CD8-positive, alpha-beta memory T cell (primary cell): ENCODE results near the gene NEK5. TPM values are rescaled to one million over a fixed set of nuclear protein-coding genes. Genes with fewer than 3 reads are reported as not detected.
A peak's percentile ranks its signal among the peaks of the same experiment; 100 is the strongest.

ENCODE experiments used
- CTCF ChIA-PET: fragments of 350-600 bp; sonication (Branson Sonifier 250); formaldehyde crosslinking; loops from one replicate; lab custom pipeline; 2021; ENCODE audit warnings: antibody characterized with exemption; lab: Charles Lee
- POLR2A ChIA-PET: fragments of 350-600 bp; sonication (Branson Sonifier 250); formaldehyde crosslinking; loops from one replicate; lab custom pipeline; 2021; ENCODE audit warnings: antibody characterized with exemption; lab: Charles Lee
- DNase-seq, 5 donors: peaks; one replicate each; pipeline versions ENCODE4 v3.0.0 to v3.0.0-alpha.2; 2020 to 2022; ENCODE audit warnings: mixed read lengths in 1 of 5
- H3K27ac ChIP-seq: one replicate; pipeline ENCODE4 v1.7.0; 2013; ENCODE audit warnings: low read depth, mild to moderate bottlenecking, low read length, moderate library complexity
- H3K27me3 ChIP-seq: 2 replicates; pipeline ENCODE4 v1.7.0; 2013; ENCODE audit warnings: low read length, mild to moderate bottlenecking; ENCODE audit not compliant: insufficient read depth, poor library complexity, severe bottlenecking
- H3K36me3 ChIP-seq: 2 replicates; pipeline ENCODE4 v1.7.0; 2013; ENCODE audit warnings: mild to moderate bottlenecking, low read length, moderate library complexity; ENCODE audit not compliant: insufficient read depth
- H3K4me1 ChIP-seq: 2 replicates; pipeline ENCODE4 v1.7.0; 2013; ENCODE audit warnings: mild to moderate bottlenecking, low read length, moderate library complexity; ENCODE audit not compliant: insufficient read depth
- H3K4me3 ChIP-seq: 2 replicates; pipeline ENCODE4 v1.7.0; 2013; ENCODE audit warnings: mild to moderate bottlenecking, low read length
- H3K9me3 ChIP-seq: 2 replicates; pipeline ENCODE4 v1.7.0; 2013; ENCODE audit warnings: mild to moderate bottlenecking, low read length
- H3K27ac Mint-ChIP-seq, 8 donors: one replicate each; pipeline ENCODE4 v1.8.0; 2020 to 2021; ENCODE audit warnings: mixed read lengths in 8 of 8, mild to moderate bottlenecking in 6 of 8, inconsistent platforms in 3 of 8, moderate library complexity in 3 of 8
- H3K27me3 Mint-ChIP-seq, 2 donors: one replicate each; pipeline ENCODE4 v1.8.0; 2020 to 2021; ENCODE audit warnings: mixed read lengths in 2 of 2, mild to moderate bottlenecking in 1 of 2, moderate library complexity in 1 of 2
- H3K36me3 Mint-ChIP-seq, 3 donors: one replicate each; pipeline ENCODE4 v1.8.0; 2020 to 2021; ENCODE audit warnings: mixed read lengths in 3 of 3, inconsistent platforms in 1 of 3, mild to moderate bottlenecking in 1 of 3
- H3K4me1 Mint-ChIP-seq, 3 donors: one replicate each; pipeline ENCODE4 v1.8.0; 2020 to 2021; ENCODE audit warnings: mixed read lengths in 3 of 3, inconsistent platforms in 1 of 3, mild to moderate bottlenecking in 1 of 3
- H3K4me3 Mint-ChIP-seq, 7 donors: one replicate each; pipeline ENCODE4 v1.8.0; 2020 to 2021; ENCODE audit warnings: mixed read lengths in 7 of 7, mild to moderate bottlenecking in 6 of 7, moderate library complexity in 4 of 7, inconsistent platforms in 2 of 7
- H3K9me3 Mint-ChIP-seq, 5 donors: one replicate each; pipeline ENCODE4 v1.8.0; 2020 to 2022; ENCODE audit warnings: mixed read lengths in 5 of 5, mild to moderate bottlenecking in 3 of 5, moderate library complexity in 2 of 5, inconsistent platforms in 1 of 5
- polyA plus RNA-seq: library from polyadenylated mRNA; unstranded; fragments of 300-500 nt; fragmentation: Illumina TruSeq; gene quantifications from one replicate; pipeline ENCODE4 v1.2.3, GENCODE V29; 2021
- total RNA-seq, 2 experiments: library from RNA; stranded (reverse); gene quantifications; one replicate each; pipeline ENCODE4 v1.2.3, GENCODE V29; 2021

The NEK5 gene
- total and polyA plus RNA-seq, 3 experiments from 2014 or later = 0.17 TPM; not detected in 2

DNA sequence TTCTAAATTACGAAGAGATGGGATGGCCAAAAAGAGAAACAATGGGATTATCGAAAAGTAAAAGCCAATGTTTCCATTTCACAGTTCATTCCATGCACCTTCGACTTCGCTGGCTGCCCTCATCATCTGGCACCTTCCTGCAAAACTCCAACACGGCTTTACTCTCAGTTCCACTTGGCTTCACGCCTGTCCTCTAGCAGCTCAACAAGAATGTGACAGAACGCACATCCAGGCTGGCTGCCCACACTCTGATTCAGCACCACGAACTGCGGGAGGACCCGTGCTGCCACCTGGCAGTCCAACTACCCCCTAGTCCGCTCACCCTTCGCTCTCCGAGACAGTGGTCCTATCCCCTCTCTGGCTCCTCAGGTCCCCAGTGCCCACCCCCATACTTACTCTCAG, 129.4 kb downstream of the NEK5 start:
- Histone ChIP-seq H3K27me3 (no peaks in the 10 kb centered on the region), H3K9me3 (no peaks in the 10 kb centered on the region), H3K4me3 (no peak overlapping the region), H3K27ac (no peak overlapping the region), H3K4me1 (no peaks in the 10 kb centered on the region), H3K36me3 (no peaks in the 10 kb centered on the region)
- Mint-ChIP-seq H3K9me3 (no peaks in the 10 kb centered on the region), H3K36me3 (no peaks in the 10 kb centered on the region), H3K27ac (no peak overlapping the region), H3K27me3 (peaks cover 6 to 30% of the 10 kb centered on the region in 2 donors), H3K4me3 (no peak overlapping the region), H3K4me1 (no peaks in the 10 kb centered on the region)
- CTCF ChIA-PET = interaction anchor here (1.7 to 2.3 kb wide), 2 partner anchors 12 to 129 kb away, joined by 4 to 10 read pairs; partner anchors contain the start of genes ALG11, ATP7B and NEK5
- no peak for DNase-seq
- POLR2A ChIA-PET = no interaction called here

DNA sequence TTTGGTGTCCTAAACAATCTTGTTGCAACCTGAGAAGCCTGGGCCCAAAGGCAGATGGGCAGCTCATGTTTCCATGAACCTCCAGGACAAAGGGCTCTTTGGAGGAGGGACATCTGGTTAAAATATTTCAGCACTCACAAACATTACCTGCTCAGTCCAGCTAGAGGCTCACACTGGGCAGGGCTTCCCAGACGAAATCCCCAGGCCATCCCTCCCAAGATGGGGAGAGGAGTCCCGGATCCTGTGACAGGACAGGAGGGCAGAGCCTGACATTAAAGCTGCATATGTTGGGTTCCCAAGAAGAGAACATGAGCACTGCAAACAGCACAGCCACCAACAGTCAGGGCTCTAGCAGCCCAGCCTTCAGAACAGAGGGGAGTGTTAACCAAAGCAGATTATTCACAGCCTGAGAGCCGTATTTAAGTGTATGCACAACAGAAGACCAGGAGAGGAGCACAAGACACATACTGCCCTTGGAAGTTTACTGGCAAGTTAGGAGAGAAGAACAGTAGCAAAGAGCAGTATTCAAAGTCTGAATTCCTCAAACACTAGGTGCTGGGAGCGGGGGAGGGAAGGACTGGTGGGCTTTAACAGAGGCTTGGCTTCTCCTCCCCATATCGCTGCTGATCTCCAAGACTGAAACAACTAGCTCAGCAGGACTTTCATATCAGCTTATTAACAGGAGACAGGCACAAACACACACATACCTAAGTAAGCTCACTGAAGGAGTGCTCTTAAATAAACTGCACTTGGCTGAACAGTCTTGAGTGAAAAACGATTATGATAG, 130.0 kb downstream of the NEK5 start:
- Histone ChIP-seq H3K9me3 (no peaks in the 10 kb centered on the region), H3K4me1 (no peaks in the 10 kb centered on the region), H3K27ac (no peak overlapping the region), H3K4me3 (no peak overlapping the region), H3K27me3 (no peaks in the 10 kb centered on the region), H3K36me3 (no peaks in the 10 kb centered on the region)
- H3K27me3 Mint-ChIP-seq = peaks cover 6 to 30% of the 10 kb centered on the region in 2 donors
- peak overlapping the region in 1 of 8 donors; percentile 16 for H3K27ac Mint-ChIP-seq
- no peaks in the 10 kb centered on the region for H3K9me3 Mint-ChIP-seq
- H3K4me1 Mint-ChIP-seq = no peaks in the 10 kb centered on the region
- ChIA-PET POLR2A (no interaction called here), CTCF (interaction anchor here (1.7 to 2.3 kb wide), 2 partner anchors 13 to 129 kb away, joined by 4 to 10 read pairs; partner anchors contain the start of genes ALG11, ATP7B and NEK5)
- DNase-seq = no peak
- no peaks in the 10 kb centered on the region for H3K36me3 Mint-ChIP-seq
- H3K4me3 Mint-ChIP-seq = no peak overlapping the region

DNA sequence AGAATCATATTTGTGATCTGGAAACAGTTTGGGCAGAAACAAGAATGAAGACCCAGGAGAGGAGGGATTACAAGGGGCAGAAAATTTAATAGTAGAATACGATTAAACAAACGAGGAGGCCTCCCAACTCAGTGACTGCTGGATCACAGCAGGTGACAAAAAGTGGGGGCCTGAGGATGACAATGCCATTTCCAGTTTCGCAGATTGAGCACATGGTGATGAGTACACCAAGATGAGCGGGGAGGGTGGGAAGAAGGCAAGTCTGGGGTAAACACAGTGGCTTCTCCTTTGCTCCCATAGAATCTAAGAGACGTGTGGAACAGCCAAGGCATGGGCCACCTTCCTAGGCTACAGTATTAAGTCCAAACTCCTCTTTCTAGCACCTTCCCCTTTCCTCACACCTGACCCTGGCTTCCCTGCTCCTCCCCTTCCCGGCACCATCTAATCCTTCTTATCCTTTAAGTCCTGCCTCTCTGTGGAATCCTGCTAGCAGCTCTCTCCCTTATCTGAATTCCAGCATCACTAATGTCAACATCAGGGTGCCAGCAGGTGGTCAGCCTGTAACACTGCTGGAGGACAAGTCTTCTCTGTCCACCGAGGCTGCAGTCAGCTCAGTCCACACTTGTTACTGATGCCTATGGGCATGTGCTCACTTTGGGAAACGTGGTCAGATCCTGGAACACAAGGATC, 131.1 kb downstream of the NEK5 start:
- CTCF ChIA-PET = interaction anchor here (2.3 kb wide), 1 partner anchor 130 kb away, joined by 10 read pairs; the partner anchor contains the start of gene NEK5
- Mint-ChIP-seq H3K9me3 (no peaks in the 10 kb centered on the region), H3K4me3 (no peak overlapping the region), H3K4me1 (no peaks in the 10 kb centered on the region), H3K27me3 (peaks cover 8 to 30% of the 10 kb centered on the region in 2 donors), H3K27ac (no peak overlapping the region), H3K36me3 (no peaks in the 10 kb centered on the region)
- H3K9me3 ChIP-seq = no peaks in the 10 kb centered on the region
- POLR2A ChIA-PET = no interaction called here
- no peak for DNase-seq
- H3K36me3 ChIP-seq = no peaks in the 10 kb centered on the region
- no peak overlapping the region for H3K27ac ChIP-seq
- no peaks in the 10 kb centered on the region for H3K4me1 ChIP-seq
- H3K4me3 ChIP-seq = no peak overlapping the region
- no peaks in the 10 kb centered on the region for H3K27me3 ChIP-seq

DNA sequence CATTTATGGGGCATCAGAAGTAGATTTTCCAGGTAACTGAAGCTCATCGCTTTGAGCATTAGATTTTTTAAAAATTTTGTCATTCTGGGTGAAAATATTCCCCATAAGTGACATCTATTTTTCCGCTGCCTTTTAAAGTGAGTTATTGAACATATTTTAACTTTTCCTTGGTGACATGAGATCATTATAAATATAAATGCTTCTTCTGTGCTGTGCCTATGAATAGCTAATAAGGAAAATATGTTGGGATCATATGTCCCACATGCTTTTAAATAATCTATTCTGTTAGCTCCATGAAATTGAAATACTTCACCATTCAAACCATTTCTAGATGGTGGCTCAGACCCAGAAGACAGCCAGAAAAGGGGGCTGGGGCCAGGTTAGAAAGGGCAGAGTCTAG, 131.7 kb downstream of the NEK5 start:
- H3K4me3 ChIP-seq = no peak overlapping the region
- no peaks in the 10 kb centered on the region for H3K27me3 ChIP-seq
- Mint-ChIP-seq H3K36me3 (no peaks in the 10 kb centered on the region), H3K27me3 (peaks cover 8 to 30% of the 10 kb centered on the region in 2 donors), H3K4me1 (no peaks in the 10 kb centered on the region), H3K4me3 (no peak overlapping the region), H3K27ac (no peak overlapping the region), H3K9me3 (no peaks in the 10 kb centered on the region)
- no peaks in the 10 kb centered on the region for H3K36me3 ChIP-seq
- CTCF ChIA-PET = no interaction called here
- no peak for DNase-seq
- H3K27ac ChIP-seq = no peak overlapping the region
- H3K9me3 ChIP-seq = no peaks in the 10 kb centered on the region
- no peaks in the 10 kb centered on the region for H3K4me1 ChIP-seq
- POLR2A ChIA-PET = no interaction called here

DNA sequence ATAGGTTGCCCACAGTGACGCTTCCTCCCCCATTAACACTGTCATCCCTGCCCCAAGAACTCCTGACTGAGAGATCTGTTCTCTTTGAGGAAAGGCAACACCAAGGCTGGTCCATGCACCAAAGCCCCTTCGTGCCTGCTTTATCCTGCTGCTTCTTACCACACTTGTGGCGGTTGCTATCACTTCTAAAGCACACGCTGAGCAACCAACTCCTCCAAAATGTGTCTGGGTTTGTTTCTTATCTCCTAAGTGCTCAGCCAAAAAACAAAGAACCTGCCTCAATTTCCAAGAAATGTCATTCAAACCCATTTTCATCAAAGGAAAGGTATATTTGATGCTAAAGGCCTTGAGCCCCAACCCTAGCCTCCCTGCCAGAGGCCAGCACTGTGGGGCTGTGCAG, 132.2 kb downstream of the NEK5 start:
- no peak overlapping the region for H3K27ac Mint-ChIP-seq

DNA sequence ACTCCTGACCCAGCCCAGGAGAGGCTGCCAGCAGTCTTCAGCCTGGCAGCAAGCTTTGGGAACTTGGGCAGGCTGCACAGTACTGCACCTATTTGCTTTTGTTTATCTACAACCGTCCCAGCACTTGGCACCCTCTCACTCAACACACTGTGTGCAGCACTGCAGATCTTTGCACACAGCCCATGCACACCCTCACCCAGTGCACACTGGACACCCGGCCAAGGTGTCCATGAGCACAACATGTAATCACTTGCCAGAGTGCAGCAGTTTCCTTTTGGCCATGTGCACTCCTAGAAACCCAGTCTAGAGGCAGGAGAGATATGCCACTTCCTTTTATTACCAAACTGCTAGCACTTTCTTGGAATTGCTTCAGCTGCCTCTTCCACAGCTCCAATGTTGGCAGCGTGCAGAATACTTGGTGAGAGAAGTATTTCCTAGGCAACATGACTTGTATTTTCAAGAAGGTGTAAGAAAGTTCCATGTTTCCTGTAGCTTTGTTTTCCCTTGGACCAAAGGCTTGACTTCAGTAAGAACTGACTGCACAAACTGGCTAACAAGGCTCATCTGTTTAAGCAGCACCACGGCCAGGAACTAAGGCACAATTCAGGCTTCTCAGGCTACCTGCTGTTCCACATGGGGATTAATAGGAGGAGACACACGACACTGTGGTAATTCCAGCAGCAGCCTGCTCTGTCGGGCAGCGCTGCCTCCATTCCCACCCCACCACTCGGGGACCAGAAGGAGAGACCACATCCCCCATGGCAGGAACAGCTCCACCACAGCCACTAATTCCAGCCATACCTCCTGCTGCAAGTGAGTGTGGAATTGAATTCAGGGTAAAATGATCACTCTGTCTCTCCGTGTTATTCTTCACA, 133.0 kb downstream of the NEK5 start:
- Mint-ChIP-seq H3K27me3 (peaks cover 9 to 27% of the 10 kb centered on the region in 2 donors), H3K27ac (peak overlapping the region in 1 of 8 donors; percentile 52), H3K4me3 (no peak overlapping the region), H3K4me1 (no peaks in the 10 kb centered on the region), H3K36me3 (no peaks in the 10 kb centered on the region), H3K9me3 (no peaks in the 10 kb centered on the region)
- no peaks in the 10 kb centered on the region for H3K36me3 ChIP-seq
- no peaks in the 10 kb centered on the region for H3K4me1 ChIP-seq
- ChIA-PET POLR2A (no interaction called here), CTCF (no interaction called here)
- H3K27ac ChIP-seq = peak overlapping the region; percentile 47
- H3K27me3 ChIP-seq = no peaks in the 10 kb centered on the region
- DNase-seq = no peak
- no peaks in the 10 kb centered on the region for H3K9me3 ChIP-seq
- H3K4me3 ChIP-seq = no peak overlapping the region

More for the DNA sequence above, 132.2 kb downstream of the NEK5 start:
- H3K4me3 Mint-ChIP-seq = no peak overlapping the region
- Histone ChIP-seq H3K36me3 (no peaks in the 10 kb centered on the region), H3K27ac (no peak overlapping the region), H3K4me3 (no peak overlapping the region), H3K27me3 (no peaks in the 10 kb centered on the region), H3K9me3 (no peaks in the 10 kb centered on the region), H3K4me1 (no peaks in the 10 kb centered on the region)
- ChIA-PET CTCF (no interaction called here), POLR2A (no interaction called here)
- no peaks in the 10 kb centered on the region for H3K9me3 Mint-ChIP-seq
- no peaks in the 10 kb centered on the region for H3K36me3 Mint-ChIP-seq
- no peaks in the 10 kb centered on the region for H3K4me1 Mint-ChIP-seq
- no peak for DNase-seq
- peaks cover 8 to 30% of the 10 kb centered on the region in 2 donors for H3K27me3 Mint-ChIP-seq

DNA sequence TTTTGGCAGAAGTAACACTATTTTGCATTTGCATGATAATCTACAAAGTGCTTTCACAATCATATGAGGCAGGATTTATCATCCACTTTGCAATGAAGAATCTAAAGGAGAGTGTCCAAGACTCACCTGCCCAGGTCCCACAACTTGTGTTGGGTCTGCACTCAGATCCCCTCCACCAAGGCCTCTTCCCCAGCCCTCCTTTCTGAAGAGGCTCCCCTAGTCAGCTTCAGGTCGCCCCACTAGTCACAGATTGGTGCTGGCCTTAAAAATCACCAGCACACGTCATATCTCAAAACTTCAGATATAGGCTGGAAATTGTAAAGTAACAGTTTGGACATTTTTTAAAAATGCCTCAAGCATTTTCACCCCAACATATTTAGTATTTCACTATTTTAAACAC, 135.2 kb downstream of the NEK5 start:
- Histone ChIP-seq H3K27ac (peak overlapping the region; percentile 22), H3K4me3 (no peak overlapping the region), H3K9me3 (no peaks in the 10 kb centered on the region), H3K27me3 (no peaks in the 10 kb centered on the region), H3K4me1 (no peaks in the 10 kb centered on the region), H3K36me3 (no peaks in the 10 kb centered on the region)
- H3K9me3 Mint-ChIP-seq = no peaks in the 10 kb centered on the region
- H3K27ac Mint-ChIP-seq = no peak overlapping the region
- no peak for DNase-seq
- CTCF ChIA-PET = no interaction called here
- no peaks in the 10 kb centered on the region for H3K4me1 Mint-ChIP-seq
- no peak overlapping the region for H3K4me3 Mint-ChIP-seq
- peaks cover 7 to 14% of the 10 kb centered on the region in 2 donors for H3K27me3 Mint-ChIP-seq
- no peaks in the 10 kb centered on the region for H3K36me3 Mint-ChIP-seq
- POLR2A ChIA-PET = no interaction called here
